ENCODE data around the gene OSBPL10. TPM values are rescaled to one million over a fixed set of nuclear protein-coding genes. Genes with fewer than 3 reads are reported as not detected.

The OSBPL10 gene
- total and polyA plus RNA-seq, 9 donors: 2.5 to 36.6 (median 10.6) TPM

GRCh38 chr3:31958701-31959152 lies 22.3 kb downstream of the OSBPL10 start:
- Histone ChIP-seq H3K36me3 (no peaks in the 10 kb centered on the region), H3K4me3 (no peak overlapping the region), H3K27ac (no peak overlapping the region), H3K9me3 (no peaks in the 10 kb centered on the region), H3K4me1 (ENCODE audit: insufficient read depth) (peaks cover 9% of the 10 kb centered on the region), H3K27me3 (no peaks in the 10 kb centered on the region)
- TF ChIP-seq CTCF (IDR thresholded peaks at IDR 0.05): no peak
- no peak for TF ChIP-seq EP300 (IDR thresholded peaks at IDR 0.05)
- no peak for TF ChIP-seq POLR2A (IDR thresholded peaks at IDR 0.05)
- no peak for DNase-seq
- WGBS, 3 donors: 7 to 21% (median 19%) methylated on average over 3 of the region's 3 CpGs
- intact Hi-C loops (cut with DNase I): no loop called here

GRCh38 chr3:31957106-31957505 lies 24.0 kb downstream of the OSBPL10 start:
- TF ChIP-seq POLR2A (IDR thresholded peaks at IDR 0.05) (no peak), CTCF (IDR thresholded peaks at IDR 0.05) (no peak), EP300 (IDR thresholded peaks at IDR 0.05) (no peak)
- no peak for DNase-seq
- 64 to 67% (median 67%) methylated on average over 3 of the region's 3 CpGs for WGBS, 3 donors
- Histone ChIP-seq H3K4me3 (no peak overlapping the region), H3K9me3 (no peaks in the 10 kb centered on the region), H3K36me3 (no peaks in the 10 kb centered on the region), H3K27me3 (no peaks in the 10 kb centered on the region), H3K4me1 (ENCODE audit: insufficient read depth) (peaks cover 9% of the 10 kb centered on the region), H3K27ac (no peak overlapping the region)
- intact Hi-C loops (cut with DNase I): no loop called here

GRCh38 chr3:31955581-31955980 lies 25.5 kb downstream of the OSBPL10 start:
- H3K4me3 ChIP-seq: no peak overlapping the region

GRCh38 chr3:31953636-31954035 lies 27.4 kb downstream of the OSBPL10 start:
- no peaks in the 10 kb centered on the region for H3K9me3 ChIP-seq
- no peaks in the 10 kb centered on the region for H3K36me3 ChIP-seq
- TF ChIP-seq CTCF (IDR thresholded peaks at IDR 0.05): no peak
- no peak for TF ChIP-seq POLR2A (IDR thresholded peaks at IDR 0.05)
- intact Hi-C loops (cut with DNase I): no loop called here
- H3K27me3 ChIP-seq: no peaks in the 10 kb centered on the region
- 88 to 94% (median 94%) methylated on average over 2 of the region's 2 CpGs for WGBS, 3 donors
- H3K4me1 ChIP-seq (ENCODE audit: insufficient read depth): no peaks in the 10 kb centered on the region
- no peak overlapping the region for H3K27ac ChIP-seq
- no peak overlapping the region for H3K4me3 ChIP-seq
- no peak for DNase-seq

More at GRCh38 chr3:31955581-31955980, 25.5 kb downstream of the OSBPL10 start:
- Histone ChIP-seq H3K36me3 (no peaks in the 10 kb centered on the region), H3K27ac (no peak overlapping the region), H3K9me3 (no peaks in the 10 kb centered on the region), H3K27me3 (no peaks in the 10 kb centered on the region), H3K4me1 (ENCODE audit: insufficient read depth) (peaks cover 8% of the 10 kb centered on the region)
- intact Hi-C loops (cut with DNase I): no loop called here
- no peak for TF ChIP-seq POLR2A (IDR thresholded peaks at IDR 0.05)
- TF ChIP-seq EP300 (IDR thresholded peaks at IDR 0.05): no peak
- no peak for TF ChIP-seq CTCF (IDR thresholded peaks at IDR 0.05)
- no peak for DNase-seq

- intact Hi-C loops (cut with DNase I): no loop called here
- 81 to 88% (median 82%) methylated on average over 7 of the region's 7 CpGs for WGBS, 3 donors
- Histone ChIP-seq H3K9me3 (no peaks in the 10 kb centered on the region), H3K4me1 (ENCODE audit: insufficient read depth) (no peaks in the 10 kb centered on the region), H3K4me3 (no peak overlapping the region), H3K27me3 (no peaks in the 10 kb centered on the region), H3K27ac (no peak overlapping the region), H3K36me3 (no peaks in the 10 kb centered on the region)
- no peak for DNase-seq
- TF ChIP-seq POLR2A (IDR thresholded peaks at IDR 0.05): no peak
- TF ChIP-seq EP300 (IDR thresholded peaks at IDR 0.05): no peak
These were observed 28.0 kb downstream of the OSBPL10 start for GRCh38 chr3:31953091-31953490.

All from ovary (tissue), 9 donors.